WTC11 (cell line): ENCODE results near the gene TMC3. TPM values are rescaled to one million over a fixed set of nuclear protein-coding genes. Genes with fewer than 3 reads are reported as not detected.

Experiments used
- ATAC-seq: fragments of 200-7000 bp; cut with Tn5 transposase; 2 replicates; pipeline ENCODE4 v1.10.0; 2021; ENCODE audit warnings: mild to moderate bottlenecking, moderate library complexity
- CTCF ChIA-PET: fragments of 300-600 bp; sonication (Branson Sonifier 250); formaldehyde crosslinking; loops from one replicate; lab custom pipeline; 2021; ENCODE audit warnings: antibody characterized with exemption; lab: Charles Lee
- POLR2A ChIA-PET: fragments of 350-600 bp; sonication (Branson Sonifier 250); formaldehyde crosslinking; loops from one replicate; lab custom pipeline; 2021; ENCODE audit warnings: antibody characterized with exemption; lab: Charles Lee
- DNase-seq: peaks from one replicate; pipeline ENCODE4 v3.0.0; 2021; ENCODE audit warnings: low spot score
- H3K27ac Mint-ChIP-seq: 2 replicates; pipeline ENCODE4 v1.8.0; 2021; ENCODE audit warnings: mixed read lengths
- H3K27me3 Mint-ChIP-seq: 2 replicates; pipeline ENCODE4 v1.8.0; 2021; ENCODE audit warnings: low read depth, mild to moderate bottlenecking, moderate library complexity, mixed read lengths
- H3K36me3 Mint-ChIP-seq: 2 replicates; pipeline ENCODE4 v1.8.0; 2021; ENCODE audit warnings: mixed read lengths
- H3K4me1 Mint-ChIP-seq: 2 replicates; pipeline ENCODE4 v1.8.0; 2022; ENCODE audit warnings: mixed read lengths
- H3K4me3 Mint-ChIP-seq: 2 replicates; pipeline ENCODE4 v1.8.0; 2021; ENCODE audit warnings: mild to moderate bottlenecking, moderate library complexity, mixed read lengths
- H3K9me3 Mint-ChIP-seq: 2 replicates; pipeline ENCODE4 v1.8.0; 2021; ENCODE audit warnings: mixed read lengths
- AR ChIP-seq: fragments of 250-450 bp; sonication (Bioruptor Pico); IDR thresholded peaks from 2 replicates; pipeline ENCODE4 v1.9.0; 2021; ENCODE audit warnings: mild to moderate bottlenecking
- ATF1 ChIP-seq: sonication (generic); formaldehyde crosslinking; IDR thresholded peaks from 2 replicates; pipeline ENCODE4 v1.8.1; 2023; ENCODE audit warnings: mild to moderate bottlenecking, moderate library complexity, missing genetic modification reagents
- CREM ChIP-seq: sonication (generic); formaldehyde crosslinking; IDR thresholded peaks from 2 replicates; pipeline ENCODE4 v1.8.1; 2022; ENCODE audit warnings: mild to moderate bottlenecking, missing genetic modification reagents, moderate library complexity
- E2F4 ChIP-seq: sonication (generic); formaldehyde crosslinking; IDR thresholded peaks from 2 replicates; pipeline ENCODE4 v1.8.1; 2022; ENCODE audit warnings: low read depth, mild to moderate bottlenecking, moderate library complexity, missing genetic modification reagents, borderline replicate concordance
- GABPB1 ChIP-seq: sonication (generic); formaldehyde crosslinking; IDR thresholded peaks from 2 replicates; pipeline ENCODE4 v1.8.1; 2023; ENCODE audit warnings: mild to moderate bottlenecking, missing genetic modification reagents
- IRF2 ChIP-seq: sonication (generic); formaldehyde crosslinking; IDR thresholded peaks from 2 replicates; pipeline ENCODE4 v1.8.0; 2022; ENCODE audit warnings: low read depth, missing genetic modification reagents, borderline replicate concordance
- JAZF1 ChIP-seq: fragments of 250-450 bp; sonication (Bioruptor Pico); IDR thresholded peaks from 2 replicates; pipeline ENCODE4 v1.9.0; 2021; ENCODE audit warnings: moderate library complexity, mild to moderate bottlenecking, inconsistent platforms
- JUN ChIP-seq: sonication (generic); formaldehyde crosslinking; IDR thresholded peaks from 2 replicates; pipeline ENCODE4 v1.8.0; 2023; ENCODE audit warnings: mild to moderate bottlenecking, missing genetic modification reagents
- NFE2L1 ChIP-seq: sonication (generic); formaldehyde crosslinking; IDR thresholded peaks from 2 replicates; pipeline ENCODE4 v1.8.1; 2023; ENCODE audit warnings: missing genetic modification reagents
- NR3C1 ChIP-seq: sonication (generic); formaldehyde crosslinking; conservative IDR thresholded peaks from 2 replicates; pipeline ENCODE4 v1.8.1; 2023; ENCODE audit warnings: low read depth, mild to moderate bottlenecking, missing genetic modification reagents
- PRRX2 ChIP-seq: fragments of 250-450 bp; sonication (Bioruptor Pico); IDR thresholded peaks from 2 replicates; pipeline ENCODE4 v1.8.0; 2021; ENCODE audit warnings: mild to moderate bottlenecking
- RELA ChIP-seq: sonication (generic); formaldehyde crosslinking; IDR thresholded peaks from 2 replicates; pipeline ENCODE4 v1.8.1; 2022; ENCODE audit warnings: missing genetic modification reagents, mild to moderate bottlenecking, borderline replicate concordance
- RORB ChIP-seq: fragments of 250-450 bp; sonication (Bioruptor Pico); IDR thresholded peaks from 2 replicates; pipeline ENCODE4 v1.9.0; 2021; ENCODE audit warnings: mild to moderate bottlenecking
- TCF7 ChIP-seq: sonication (generic); formaldehyde crosslinking; IDR thresholded peaks from 2 replicates; pipeline ENCODE4 v1.8.0; 2022; ENCODE audit warnings: mild to moderate bottlenecking, low read depth, missing genetic modification reagents, moderate library complexity
- TP53 ChIP-seq: sonication (generic); formaldehyde crosslinking; IDR thresholded peaks from 2 replicates; pipeline ENCODE4 v1.8.1; 2023; ENCODE audit warnings: mild to moderate bottlenecking, missing genetic modification reagents
- ZNF219 ChIP-seq: sonication (generic); formaldehyde crosslinking; IDR thresholded peaks from 2 replicates; pipeline ENCODE4 v1.8.0; 2023; ENCODE audit warnings: missing genetic modification reagents, mild to moderate bottlenecking, borderline replicate concordance
- ZNF396 ChIP-seq: fragments of 250-450 bp; sonication (Bioruptor Pico); IDR thresholded peaks from 2 replicates; pipeline ENCODE4 v1.8.0; 2021; ENCODE audit warnings: mild to moderate bottlenecking, moderate library complexity, borderline replicate concordance
- ZNF671 ChIP-seq: fragments of 250-450 bp; sonication (Bioruptor Pico); IDR thresholded peaks from 2 replicates; pipeline ENCODE4 v1.8.0; 2021; ENCODE audit warnings: mild to moderate bottlenecking
- total RNA-seq: library from RNA; stranded (reverse); gene quantifications from 3 replicates; pipeline ENCODE4 v1.2.3, GENCODE V29; 2021
- TF ChIP-seq, protein P1 (sequence below): sonication (generic); formaldehyde crosslinking; IDR thresholded peaks from 2 replicates; pipeline ENCODE4 v1.8.0; 2023; ENCODE audit warnings: missing genetic modification reagents, mild to moderate bottlenecking, borderline replicate concordance
- TF ChIP-seq, protein P2 (sequence below): sonication (generic); formaldehyde crosslinking; conservative IDR thresholded peaks from 2 replicates; pipeline ENCODE4 v1.8.1; 2022; ENCODE audit warnings: mild to moderate bottlenecking, missing genetic modification reagents
- TF ChIP-seq, protein P3 (sequence below): fragments of 200-600 bp; IDR thresholded peaks from 2 replicates; pipeline ENCODE4 v1.8.0; 2022; ENCODE audit warnings: antibody characterized with exemption
- TF ChIP-seq, protein P4 (sequence below): sonication (generic); formaldehyde crosslinking; IDR thresholded peaks from 2 replicates; pipeline ENCODE4 v1.8.0; 2022; ENCODE audit warnings: mild to moderate bottlenecking, missing genetic modification reagents
- TF ChIP-seq, protein P5 (sequence below): sonication (generic); formaldehyde crosslinking; IDR thresholded peaks from 2 replicates; pipeline ENCODE4 v1.8.0; 2022; ENCODE audit warnings: mild to moderate bottlenecking, missing genetic modification reagents
- TF ChIP-seq, protein P6 (sequence below): sonication (generic); formaldehyde crosslinking; IDR thresholded peaks from 2 replicates; pipeline ENCODE4 v1.8.1; 2022; ENCODE audit warnings: low read depth, missing genetic modification reagents, borderline replicate concordance

Gene TMC3
- total RNA-seq, 1 experiment from 2014 or later = not detected

- TF ChIP-seq, protein P1, sequence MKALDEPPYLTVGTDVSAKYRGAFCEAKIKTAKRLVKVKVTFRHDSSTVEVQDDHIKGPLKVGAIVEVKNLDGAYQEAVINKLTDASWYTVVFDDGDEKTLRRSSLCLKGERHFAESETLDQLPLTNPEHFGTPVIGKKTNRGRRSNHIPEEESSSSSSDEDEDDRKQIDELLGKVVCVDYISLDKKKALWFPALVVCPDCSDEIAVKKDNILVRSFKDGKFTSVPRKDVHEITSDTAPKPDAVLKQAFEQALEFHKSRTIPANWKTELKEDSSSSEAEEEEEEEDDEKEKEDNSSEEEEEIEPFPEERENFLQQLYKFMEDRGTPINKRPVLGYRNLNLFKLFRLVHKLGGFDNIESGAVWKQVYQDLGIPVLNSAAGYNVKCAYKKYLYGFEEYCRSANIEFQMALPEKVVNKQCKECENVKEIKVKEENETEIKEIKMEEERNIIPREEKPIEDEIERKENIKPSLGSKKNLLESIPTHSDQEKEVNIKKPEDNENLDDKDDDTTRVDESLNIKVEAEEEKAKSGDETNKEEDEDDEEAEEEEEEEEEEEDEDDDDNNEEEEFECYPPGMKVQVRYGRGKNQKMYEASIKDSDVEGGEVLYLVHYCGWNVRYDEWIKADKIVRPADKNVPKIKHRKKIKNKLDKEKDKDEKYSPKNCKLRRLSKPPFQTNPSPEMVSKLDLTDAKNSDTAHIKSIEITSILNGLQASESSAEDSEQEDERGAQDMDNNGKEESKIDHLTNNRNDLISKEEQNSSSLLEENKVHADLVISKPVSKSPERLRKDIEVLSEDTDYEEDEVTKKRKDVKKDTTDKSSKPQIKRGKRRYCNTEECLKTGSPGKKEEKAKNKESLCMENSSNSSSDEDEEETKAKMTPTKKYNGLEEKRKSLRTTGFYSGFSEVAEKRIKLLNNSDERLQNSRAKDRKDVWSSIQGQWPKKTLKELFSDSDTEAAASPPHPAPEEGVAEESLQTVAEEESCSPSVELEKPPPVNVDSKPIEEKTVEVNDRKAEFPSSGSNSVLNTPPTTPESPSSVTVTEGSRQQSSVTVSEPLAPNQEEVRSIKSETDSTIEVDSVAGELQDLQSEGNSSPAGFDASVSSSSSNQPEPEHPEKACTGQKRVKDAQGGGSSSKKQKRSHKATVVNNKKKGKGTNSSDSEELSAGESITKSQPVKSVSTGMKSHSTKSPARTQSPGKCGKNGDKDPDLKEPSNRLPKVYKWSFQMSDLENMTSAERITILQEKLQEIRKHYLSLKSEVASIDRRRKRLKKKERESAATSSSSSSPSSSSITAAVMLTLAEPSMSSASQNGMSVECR (CRISPR knock-in tag) = no peak
- TF ChIP-seq, protein P2, sequence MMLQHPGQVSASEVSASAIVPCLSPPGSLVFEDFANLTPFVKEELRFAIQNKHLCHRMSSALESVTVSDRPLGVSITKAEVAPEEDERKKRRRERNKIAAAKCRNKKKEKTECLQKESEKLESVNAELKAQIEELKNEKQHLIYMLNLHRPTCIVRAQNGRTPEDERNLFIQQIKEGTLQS (CRISPR knock-in tag) = no peak
- TF ChIP-seq JUN (CRISPR knock-in tag) (no peak), AR (CRISPR knock-in tag) (no peak), RORB (no peak), CREM (no peak), E2F4 (CRISPR knock-in tag) (no peak)
- TF ChIP-seq, protein P3, sequence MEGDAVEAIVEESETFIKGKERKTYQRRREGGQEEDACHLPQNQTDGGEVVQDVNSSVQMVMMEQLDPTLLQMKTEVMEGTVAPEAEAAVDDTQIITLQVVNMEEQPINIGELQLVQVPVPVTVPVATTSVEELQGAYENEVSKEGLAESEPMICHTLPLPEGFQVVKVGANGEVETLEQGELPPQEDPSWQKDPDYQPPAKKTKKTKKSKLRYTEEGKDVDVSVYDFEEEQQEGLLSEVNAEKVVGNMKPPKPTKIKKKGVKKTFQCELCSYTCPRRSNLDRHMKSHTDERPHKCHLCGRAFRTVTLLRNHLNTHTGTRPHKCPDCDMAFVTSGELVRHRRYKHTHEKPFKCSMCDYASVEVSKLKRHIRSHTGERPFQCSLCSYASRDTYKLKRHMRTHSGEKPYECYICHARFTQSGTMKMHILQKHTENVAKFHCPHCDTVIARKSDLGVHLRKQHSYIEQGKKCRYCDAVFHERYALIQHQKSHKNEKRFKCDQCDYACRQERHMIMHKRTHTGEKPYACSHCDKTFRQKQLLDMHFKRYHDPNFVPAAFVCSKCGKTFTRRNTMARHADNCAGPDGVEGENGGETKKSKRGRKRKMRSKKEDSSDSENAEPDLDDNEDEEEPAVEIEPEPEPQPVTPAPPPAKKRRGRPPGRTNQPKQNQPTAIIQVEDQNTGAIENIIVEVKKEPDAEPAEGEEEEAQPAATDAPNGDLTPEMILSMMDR = no peak
These were observed 86.0 kb downstream of the TMC3 start (continued) for GRCh38 chr15:81288040-81288439.

- Mint-ChIP-seq H3K4me3 (no peak overlapping the region), H3K27me3 (no peaks in the 10 kb centered on the region), H3K36me3 (no peaks in the 10 kb centered on the region), H3K4me1 (no peaks in the 10 kb centered on the region), H3K27ac (no peak overlapping the region), H3K9me3 (no peaks in the 10 kb centered on the region)
- CTCF ChIA-PET = interaction anchor here (1.0 to 2.6 kb wide), 2 partner anchors 12 to 20 kb away, joined by 5 to 10 read pairs; no protein-coding TSS in a partner anchor
- DNase-seq (no peak), ATAC-seq (no peak)
- POLR2A ChIA-PET = no interaction called here
- TF ChIP-seq GABPB1 (CRISPR knock-in tag) (no peak), TCF7 (CRISPR knock-in tag) (no peak), IRF2 (CRISPR knock-in tag) (no peak), ZNF396 (CRISPR knock-in tag) (no peak), ZNF219 (CRISPR knock-in tag) (no peak), NR3C1 (CRISPR knock-in tag) (no peak), ZNF671 (CRISPR knock-in tag) (no peak), RELA (no peak), TP53 (CRISPR knock-in tag) (no peak), PRRX2 (no peak), NFE2L1 (CRISPR knock-in tag) (no peak), JAZF1 (no peak), ATF1 (CRISPR knock-in tag) (no peak), RORB (no peak)
- TF ChIP-seq, protein P4, sequence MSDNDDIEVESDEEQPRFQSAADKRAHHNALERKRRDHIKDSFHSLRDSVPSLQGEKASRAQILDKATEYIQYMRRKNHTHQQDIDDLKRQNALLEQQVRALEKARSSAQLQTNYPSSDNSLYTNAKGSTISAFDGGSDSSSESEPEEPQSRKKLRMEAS (CRISPR knock-in tag) = no peak
- TF ChIP-seq, protein P5, sequence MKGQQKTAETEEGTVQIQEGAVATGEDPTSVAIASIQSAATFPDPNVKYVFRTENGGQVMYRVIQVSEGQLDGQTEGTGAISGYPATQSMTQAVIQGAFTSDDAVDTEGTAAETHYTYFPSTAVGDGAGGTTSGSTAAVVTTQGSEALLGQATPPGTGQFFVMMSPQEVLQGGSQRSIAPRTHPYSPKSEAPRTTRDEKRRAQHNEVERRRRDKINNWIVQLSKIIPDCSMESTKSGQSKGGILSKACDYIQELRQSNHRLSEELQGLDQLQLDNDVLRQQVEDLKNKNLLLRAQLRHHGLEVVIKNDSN (CRISPR knock-in tag) = no peak
- TF ChIP-seq, protein P6, sequence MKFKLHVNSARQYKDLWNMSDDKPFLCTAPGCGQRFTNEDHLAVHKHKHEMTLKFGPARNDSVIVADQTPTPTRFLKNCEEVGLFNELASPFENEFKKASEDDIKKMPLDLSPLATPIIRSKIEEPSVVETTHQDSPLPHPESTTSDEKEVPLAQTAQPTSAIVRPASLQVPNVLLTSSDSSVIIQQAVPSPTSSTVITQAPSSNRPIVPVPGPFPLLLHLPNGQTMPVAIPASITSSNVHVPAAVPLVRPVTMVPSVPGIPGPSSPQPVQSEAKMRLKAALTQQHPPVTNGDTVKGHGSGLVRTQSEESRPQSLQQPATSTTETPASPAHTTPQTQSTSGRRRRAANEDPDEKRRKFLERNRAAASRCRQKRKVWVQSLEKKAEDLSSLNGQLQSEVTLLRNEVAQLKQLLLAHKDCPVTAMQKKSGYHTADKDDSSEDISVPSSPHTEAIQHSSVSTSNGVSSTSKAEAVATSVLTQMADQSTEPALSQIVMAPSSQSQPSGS = no peak
These were observed 87.3 kb downstream of the TMC3 start for GRCh38 chr15:81286621-81287121.
